SK-N-SH treated with all-trans-retinoic acid at 6 μM for 48 hours (cell line): Measurements from ENCODE around the gene SCGB1A1.
A peak's percentile ranks its signal among the peaks of the same experiment; 100 is the strongest.

Experiments used
- ARNTL ChIP-seq: fragments of 450-650 bp; formaldehyde crosslinking; IDR thresholded peaks from 2 replicates; pipeline ENCODE4 v1.5.0; 2020; ENCODE audit warnings: low read depth, mild to moderate bottlenecking, moderate library complexity, borderline replicate concordance
- GLIS3 ChIP-seq: fragments of 250-450 bp; sonication (Bioruptor Pico); IDR thresholded peaks from 2 replicates; pipeline ENCODE4 v1.5.0; 2020; ENCODE audit warnings: mild to moderate bottlenecking, moderate library complexity
- OSR1 ChIP-seq: fragments of 250-450 bp; sonication (Bioruptor Pico); IDR thresholded peaks from 2 replicates; pipeline ENCODE4 v1.8.0; 2022; ENCODE audit warnings: moderate library complexity, mild to moderate bottlenecking, inconsistent platforms
- TF ChIP-seq, protein P1 (sequence below): fragments of 250-450 bp; sonication (Bioruptor Pico); IDR thresholded peaks from 2 replicates; pipeline ENCODE4 v1.8.0; 2020; ENCODE audit warnings: mild to moderate bottlenecking, moderate library complexity, borderline replicate concordance

DNA sequence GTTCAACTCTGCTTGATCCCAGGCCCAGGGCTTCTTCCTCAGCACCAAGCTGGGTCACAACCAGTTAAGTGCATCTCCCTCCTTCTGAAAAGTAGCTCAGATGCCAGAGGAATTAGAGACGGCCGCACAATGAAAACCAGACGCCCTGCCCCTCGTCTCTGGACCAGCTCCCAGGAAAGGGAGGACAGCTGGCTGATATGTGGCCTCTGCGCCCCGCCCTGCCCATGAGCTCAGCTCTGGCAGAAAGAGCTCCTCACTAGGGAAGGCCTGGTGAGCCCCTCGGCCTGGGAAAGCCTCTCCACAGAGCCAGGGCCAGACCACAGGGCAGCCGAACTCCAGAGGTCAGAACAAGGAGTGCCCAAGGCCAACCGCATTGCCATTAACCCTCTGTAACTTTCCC lies 18.1 kb upstream of the SCGB1A1 start:
- TF ChIP-seq OSR1 (CRISPR knock-in tag) (no peak), GLIS3 (CRISPR knock-in tag) (no peak), ARNTL (CRISPR knock-in tag) (no peak)
- TF ChIP-seq, protein P1, sequence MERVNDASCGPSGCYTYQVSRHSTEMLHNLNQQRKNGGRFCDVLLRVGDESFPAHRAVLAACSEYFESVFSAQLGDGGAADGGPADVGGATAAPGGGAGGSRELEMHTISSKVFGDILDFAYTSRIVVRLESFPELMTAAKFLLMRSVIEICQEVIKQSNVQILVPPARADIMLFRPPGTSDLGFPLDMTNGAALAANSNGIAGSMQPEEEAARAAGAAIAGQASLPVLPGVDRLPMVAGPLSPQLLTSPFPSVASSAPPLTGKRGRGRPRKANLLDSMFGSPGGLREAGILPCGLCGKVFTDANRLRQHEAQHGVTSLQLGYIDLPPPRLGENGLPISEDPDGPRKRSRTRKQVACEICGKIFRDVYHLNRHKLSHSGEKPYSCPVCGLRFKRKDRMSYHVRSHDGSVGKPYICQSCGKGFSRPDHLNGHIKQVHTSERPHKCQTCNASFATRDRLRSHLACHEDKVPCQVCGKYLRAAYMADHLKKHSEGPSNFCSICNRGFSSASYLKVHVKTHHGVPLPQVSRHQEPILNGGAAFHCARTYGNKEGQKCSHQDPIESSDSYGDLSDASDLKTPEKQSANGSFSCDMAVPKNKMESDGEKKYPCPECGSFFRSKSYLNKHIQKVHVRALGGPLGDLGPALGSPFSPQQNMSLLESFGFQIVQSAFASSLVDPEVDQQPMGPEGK (CRISPR knock-in tag) = peak; percentile 45; the same call in 1 of the 2 replicates
